ENCODE results near the gene TCF7L2.

DNA sequence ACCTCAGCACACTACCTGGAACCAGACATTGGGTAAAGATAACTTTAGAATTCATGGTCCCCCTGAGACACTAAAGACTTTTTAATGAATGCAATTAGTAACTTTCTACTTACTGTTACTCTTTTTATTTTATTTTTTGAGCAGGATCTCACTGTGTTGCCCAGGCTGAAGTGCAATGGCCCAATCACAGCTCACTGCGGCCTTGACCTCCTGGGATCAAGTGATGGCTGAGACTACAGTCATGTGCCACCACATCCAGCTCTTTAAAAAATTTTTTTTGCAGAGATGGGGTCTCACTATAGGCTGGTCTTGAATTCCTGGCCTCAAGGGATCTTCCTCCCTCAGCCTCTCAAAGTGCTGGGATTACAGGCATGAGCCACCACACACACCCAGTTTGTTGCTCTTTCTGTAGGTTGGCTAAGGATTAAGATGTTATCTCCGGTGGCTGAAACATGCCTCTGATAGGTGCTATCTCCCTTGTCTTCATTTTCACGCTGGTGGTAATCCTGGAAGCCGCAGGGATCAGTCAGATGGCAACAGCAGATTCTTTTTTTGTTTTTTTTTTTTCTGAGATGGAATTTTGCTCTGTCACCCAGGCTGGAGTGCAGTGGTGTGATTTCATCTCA, 128.3 kb downstream of the TCF7L2 start:
- TF ChIP-seq, protein P1, sequence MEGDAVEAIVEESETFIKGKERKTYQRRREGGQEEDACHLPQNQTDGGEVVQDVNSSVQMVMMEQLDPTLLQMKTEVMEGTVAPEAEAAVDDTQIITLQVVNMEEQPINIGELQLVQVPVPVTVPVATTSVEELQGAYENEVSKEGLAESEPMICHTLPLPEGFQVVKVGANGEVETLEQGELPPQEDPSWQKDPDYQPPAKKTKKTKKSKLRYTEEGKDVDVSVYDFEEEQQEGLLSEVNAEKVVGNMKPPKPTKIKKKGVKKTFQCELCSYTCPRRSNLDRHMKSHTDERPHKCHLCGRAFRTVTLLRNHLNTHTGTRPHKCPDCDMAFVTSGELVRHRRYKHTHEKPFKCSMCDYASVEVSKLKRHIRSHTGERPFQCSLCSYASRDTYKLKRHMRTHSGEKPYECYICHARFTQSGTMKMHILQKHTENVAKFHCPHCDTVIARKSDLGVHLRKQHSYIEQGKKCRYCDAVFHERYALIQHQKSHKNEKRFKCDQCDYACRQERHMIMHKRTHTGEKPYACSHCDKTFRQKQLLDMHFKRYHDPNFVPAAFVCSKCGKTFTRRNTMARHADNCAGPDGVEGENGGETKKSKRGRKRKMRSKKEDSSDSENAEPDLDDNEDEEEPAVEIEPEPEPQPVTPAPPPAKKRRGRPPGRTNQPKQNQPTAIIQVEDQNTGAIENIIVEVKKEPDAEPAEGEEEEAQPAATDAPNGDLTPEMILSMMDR (conservative IDR thresholded peaks at IDR 0.05 in 1 of 2, IDR thresholded peaks at IDR 0.05 in 1 of 2; ENCODE audit: extremely low read depth in 1 of 2, insufficient read depth in 1 of 2, low read depth in 1 of 2, low read length in 2 of 2) = no peak
- TF ChIP-seq EZH2 (IDR thresholded peaks at IDR 0.05; ENCODE audit: borderline replicate concordance, low read length) = no peak

Measured in mammary epithelial cell (primary cell).